ENCODE measurements around the gene MPG.

GRCh38 chr16:96935-97381 lies 18.9 kb downstream of the MPG start:
- no peak for TF ChIP-seq NFRKB (IDR thresholded peaks at IDR 0.05)
- TF ChIP-seq SUZ12 (IDR thresholded peaks at IDR 0.05), result no peak
- no peak for TF ChIP-seq FOXM1 (IDR thresholded peaks at IDR 0.05; ENCODE audit: borderline replicate concordance)
- TF ChIP-seq FOXA1 (IDR thresholded peaks at IDR 0.05), result no peak
